Tibial artery (tissue), 4 donors: ENCODE measurements around the gene SNX9.

Experiments used
- DNase-seq, 2 donors: peaks; one replicate each; pipeline ENCODE4 v3.0.0-alpha.2; 2019
- H3K27ac ChIP-seq, 2 donors: fragments of 200-600 bp; sonication (generic) in 1 of 2; 1 replicate in 1 of 2; 2 replicates in 1 of 2; pipeline ENCODE4 v1.5.1; 2018 to 2019; ENCODE audit warnings: mild to moderate bottlenecking in 1 of 2
- H3K27me3 ChIP-seq, 2 donors: fragments of 200-600 bp; sonication (generic) in 1 of 2; one replicate each; pipeline versions ENCODE4 v1.5.1 to v1.6.0; 2016 to 2019
- H3K36me3 ChIP-seq, 3 donors: fragments of 200-600 bp; sonication (generic) in 2 of 3; one replicate each; pipeline ENCODE4 v1.5.1; 2016 to 2019; ENCODE audit warnings: mild to moderate bottlenecking in 2 of 3
- H3K4me1 ChIP-seq, 4 donors: fragments of 200-600 bp; sonication (generic) in 2 of 4; 1 replicate in 3 of 4; 2 replicates in 1 of 4; pipeline ENCODE4 v1.5.1; 2016 to 2019
- H3K4me3 ChIP-seq, 2 donors: fragments of 200-600 bp; sonication (generic) in 1 of 2; 1 replicate in 1 of 2; 2 replicates in 1 of 2; pipeline ENCODE4 v1.5.1; 2018 to 2019; ENCODE audit warnings: mild to moderate bottlenecking in 2 of 2
- H3K9me3 ChIP-seq, 3 donors: fragments of 200-600 bp; sonication (generic) in 1 of 3; one replicate each; pipeline ENCODE4 v1.5.1; 2016 to 2019
- CTCF ChIP-seq, 2 experiments: fragments of 200-600 bp in 1 of 2; fragments of 450-650 bp in 1 of 2; IDR thresholded peaks; one replicate each; pipeline ENCODE4 v1.5.1; 2017 to 2019; ENCODE audit warnings: antibody characterized with exemption in 2 of 2, mild to moderate bottlenecking in 1 of 2, moderate library complexity in 1 of 2
- intact Hi-C: fragments of 100-400 bp; cut with DNase I; formaldehyde crosslinking; loops from one replicate; pipeline ENCODE4 v1.15.0; 2023; ENCODE audit warnings: low total_unique reads

The SNX9 gene

GRCh38 chr6:157887892-157888291, 64.8 kb downstream of the SNX9 start:
- no peaks in the 10 kb centered on the region for H3K27me3 ChIP-seq
- H3K4me1 ChIP-seq = no peaks in the 10 kb centered on the region
- DNase-seq = no peak
- intact Hi-C loops = no loop called here
- H3K36me3 ChIP-seq = peaks cover 16 to 27% (median 25%) of the 10 kb centered on the region in 3 donors
- TF ChIP-seq CTCF (IDR thresholded peaks at IDR 0.05) = no peak
- no peak overlapping the region for H3K27ac ChIP-seq
- no peak overlapping the region for H3K4me3 ChIP-seq
- H3K9me3 ChIP-seq = no peaks in the 10 kb centered on the region

- TF ChIP-seq CTCF (IDR thresholded peaks at IDR 0.05) = no peak
- Histone ChIP-seq H3K9me3 (no peaks in the 10 kb centered on the region), H3K27ac (no peak overlapping the region), H3K4me3 (no peak overlapping the region), H3K27me3 (no peaks in the 10 kb centered on the region), H3K36me3 (peaks cover 17 to 35% (median 18%) of the 10 kb centered on the region in 3 donors), H3K4me1 (peaks cover 0 to 1% (median 0%) of the 10 kb centered on the region in 4 donors)
- DNase-seq = no peak
- intact Hi-C loops = no loop called here
Observed at GRCh38 chr6:157891544-157892362, 68.7 kb downstream of the SNX9 start.

- peaks cover 22 to 38% (median 25%) of the 10 kb centered on the region in 3 donors for H3K36me3 ChIP-seq
- H3K9me3 ChIP-seq = no peaks in the 10 kb centered on the region
- no peak for DNase-seq
- H3K27me3 ChIP-seq = no peaks in the 10 kb centered on the region
- TF ChIP-seq CTCF (IDR thresholded peaks at IDR 0.05) = no peak
- H3K4me3 ChIP-seq = no peak overlapping the region
- intact Hi-C loops = no loop called here
- no peak overlapping the region for H3K27ac ChIP-seq
- H3K4me1 ChIP-seq = peaks cover 0 to 3% (median 0%) of the 10 kb centered on the region in 4 donors
Observed at GRCh38 chr6:157892363-157892877, 69.4 kb downstream of the SNX9 start.

GRCh38 chr6:157893238-157893637, 70.2 kb downstream of the SNX9 start:
- intact Hi-C loops = no loop called here
- H3K27me3 ChIP-seq = no peaks in the 10 kb centered on the region

GRCh38 chr6:157895585-157895984, 72.5 kb downstream of the SNX9 start:
- peaks cover 0 to 7% (median under 1%) of the 10 kb centered on the region in 4 donors for H3K4me1 ChIP-seq
- no peaks in the 10 kb centered on the region for H3K9me3 ChIP-seq
- no peak overlapping the region for H3K4me3 ChIP-seq
- no peak overlapping the region for H3K27ac ChIP-seq
- no peaks in the 10 kb centered on the region for H3K27me3 ChIP-seq
- peaks cover 11 to 41% (median 27%) of the 10 kb centered on the region in 3 donors for H3K36me3 ChIP-seq
- no peak for TF ChIP-seq CTCF (IDR thresholded peaks at IDR 0.05)
- DNase-seq = no peak
- intact Hi-C loops = no loop called here

More at GRCh38 chr6:157893238-157893637, 70.2 kb downstream of the SNX9 start:
- Histone ChIP-seq H3K27ac (no peak overlapping the region), H3K4me1 (peaks cover 0 to 3% (median 0%) of the 10 kb centered on the region in 4 donors), H3K4me3 (no peak overlapping the region), H3K9me3 (no peaks in the 10 kb centered on the region), H3K36me3 (peaks cover 21 to 38% (median 26%) of the 10 kb centered on the region in 3 donors)
- TF ChIP-seq CTCF (IDR thresholded peaks at IDR 0.05) = no peak
- DNase-seq = no peak
